ENCODE measurements around the gene RSL1D1.

- TF ChIP-seq, protein P1, sequence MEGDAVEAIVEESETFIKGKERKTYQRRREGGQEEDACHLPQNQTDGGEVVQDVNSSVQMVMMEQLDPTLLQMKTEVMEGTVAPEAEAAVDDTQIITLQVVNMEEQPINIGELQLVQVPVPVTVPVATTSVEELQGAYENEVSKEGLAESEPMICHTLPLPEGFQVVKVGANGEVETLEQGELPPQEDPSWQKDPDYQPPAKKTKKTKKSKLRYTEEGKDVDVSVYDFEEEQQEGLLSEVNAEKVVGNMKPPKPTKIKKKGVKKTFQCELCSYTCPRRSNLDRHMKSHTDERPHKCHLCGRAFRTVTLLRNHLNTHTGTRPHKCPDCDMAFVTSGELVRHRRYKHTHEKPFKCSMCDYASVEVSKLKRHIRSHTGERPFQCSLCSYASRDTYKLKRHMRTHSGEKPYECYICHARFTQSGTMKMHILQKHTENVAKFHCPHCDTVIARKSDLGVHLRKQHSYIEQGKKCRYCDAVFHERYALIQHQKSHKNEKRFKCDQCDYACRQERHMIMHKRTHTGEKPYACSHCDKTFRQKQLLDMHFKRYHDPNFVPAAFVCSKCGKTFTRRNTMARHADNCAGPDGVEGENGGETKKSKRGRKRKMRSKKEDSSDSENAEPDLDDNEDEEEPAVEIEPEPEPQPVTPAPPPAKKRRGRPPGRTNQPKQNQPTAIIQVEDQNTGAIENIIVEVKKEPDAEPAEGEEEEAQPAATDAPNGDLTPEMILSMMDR (IDR thresholded peaks at IDR 0.05; ENCODE audit: insufficient read depth, low read length), result no peak
- TF ChIP-seq POLR2AphosphoS5 (IDR thresholded peaks at IDR 0.05; ENCODE audit: low read depth) (no peak), SPI1 (IDR thresholded peaks at IDR 0.05; ENCODE audit: borderline replicate concordance, low read depth) (no peak), GABPA (IDR thresholded peaks at IDR 0.05; ENCODE audit: low read depth) (no peak)
- TF ChIP-seq, protein P2, sequence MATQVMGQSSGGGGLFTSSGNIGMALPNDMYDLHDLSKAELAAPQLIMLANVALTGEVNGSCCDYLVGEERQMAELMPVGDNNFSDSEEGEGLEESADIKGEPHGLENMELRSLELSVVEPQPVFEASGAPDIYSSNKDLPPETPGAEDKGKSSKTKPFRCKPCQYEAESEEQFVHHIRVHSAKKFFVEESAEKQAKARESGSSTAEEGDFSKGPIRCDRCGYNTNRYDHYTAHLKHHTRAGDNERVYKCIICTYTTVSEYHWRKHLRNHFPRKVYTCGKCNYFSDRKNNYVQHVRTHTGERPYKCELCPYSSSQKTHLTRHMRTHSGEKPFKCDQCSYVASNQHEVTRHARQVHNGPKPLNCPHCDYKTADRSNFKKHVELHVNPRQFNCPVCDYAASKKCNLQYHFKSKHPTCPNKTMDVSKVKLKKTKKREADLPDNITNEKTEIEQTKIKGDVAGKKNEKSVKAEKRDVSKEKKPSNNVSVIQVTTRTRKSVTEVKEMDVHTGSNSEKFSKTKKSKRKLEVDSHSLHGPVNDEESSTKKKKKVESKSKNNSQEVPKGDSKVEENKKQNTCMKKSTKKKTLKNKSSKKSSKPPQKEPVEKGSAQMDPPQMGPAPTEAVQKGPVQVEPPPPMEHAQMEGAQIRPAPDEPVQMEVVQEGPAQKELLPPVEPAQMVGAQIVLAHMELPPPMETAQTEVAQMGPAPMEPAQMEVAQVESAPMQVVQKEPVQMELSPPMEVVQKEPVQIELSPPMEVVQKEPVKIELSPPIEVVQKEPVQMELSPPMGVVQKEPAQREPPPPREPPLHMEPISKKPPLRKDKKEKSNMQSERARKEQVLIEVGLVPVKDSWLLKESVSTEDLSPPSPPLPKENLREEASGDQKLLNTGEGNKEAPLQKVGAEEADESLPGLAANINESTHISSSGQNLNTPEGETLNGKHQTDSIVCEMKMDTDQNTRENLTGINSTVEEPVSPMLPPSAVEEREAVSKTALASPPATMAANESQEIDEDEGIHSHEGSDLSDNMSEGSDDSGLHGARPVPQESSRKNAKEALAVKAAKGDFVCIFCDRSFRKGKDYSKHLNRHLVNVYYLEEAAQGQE (IDR thresholded peaks at IDR 0.05; ENCODE audit: insufficient replicate concordance, low read depth), result no peak
Measured at GRCh38 chr16:11797957-11798299, 53.4 kb downstream of the RSL1D1 start.
